Measurements from ENCODE around the gene CAST.
"Not testable (repeated sequence)": the region's sequence is repeated elsewhere in the genome, so short reads cannot be mapped to it uniquely, and the experiment has no call there.

Gene CAST

GRCh38 chr5:96714951-96715451 lies 52.8 kb downstream of the CAST start:
- DNase-seq (ENCODE audit: low spot score) = no peak

- DNase-seq (ENCODE audit: low spot score) = no peak
Observed at GRCh38 chr5:96716007-96716406, 53.8 kb downstream of the CAST start.

- DNase-seq (ENCODE audit: low spot score) = no peak
Observed at GRCh38 chr5:96716716-96717115, 54.5 kb downstream of the CAST start.

- no peak for DNase-seq (ENCODE audit: low spot score)
Observed at GRCh38 chr5:96717874-96718273, 55.7 kb downstream of the CAST start.

GRCh38 chr5:96718635-96719077 lies 56.5 kb downstream of the CAST start:
- no peak for DNase-seq (ENCODE audit: low spot score)

- no peak for DNase-seq (ENCODE audit: low spot score)
Observed at GRCh38 chr5:96720408-96720807, 58.2 kb downstream of the CAST start.

GRCh38 chr5:96721351-96721977 lies 59.3 kb downstream of the CAST start:
- DNase-seq (ENCODE audit: low spot score) = no peak

GRCh38 chr5:96725257-96725656 lies 63.1 kb downstream of the CAST start:
- no peak for DNase-seq (ENCODE audit: low spot score)

GRCh38 chr5:96726802-96727201 lies 64.6 kb downstream of the CAST start:
- DNase-seq (ENCODE audit: low spot score) = no peak

GRCh38 chr5:96729156-96729555 lies 67.0 kb downstream of the CAST start:
- no peak for DNase-seq (ENCODE audit: low spot score)

GRCh38 chr5:96730586-96730985 lies 68.4 kb downstream of the CAST start:
- DNase-seq (ENCODE audit: low spot score) = no peak

GRCh38 chr5:96733771-96734500 lies 71.8 kb downstream of the CAST start:
- DNase-seq (ENCODE audit: low spot score) = no peak

- DNase-seq (ENCODE audit: low spot score) = no peak
Observed at GRCh38 chr5:96734871-96735325, 72.7 kb downstream of the CAST start.

- DNase-seq (ENCODE audit: low spot score) = no peak
Observed at GRCh38 chr5:96736937-96737336, 74.8 kb downstream of the CAST start.

GRCh38 chr5:96741106-96741505 lies 78.9 kb downstream of the CAST start:
- DNase-seq (ENCODE audit: low spot score) = no peak

- no peak for DNase-seq (ENCODE audit: low spot score)
Observed at GRCh38 chr5:96741891-96742309, 79.7 kb downstream of the CAST start.

GRCh38 chr5:96742538-96742937 lies 80.4 kb downstream of the CAST start:
- no peak for DNase-seq (ENCODE audit: low spot score)

- no peak for DNase-seq (ENCODE audit: low spot score)
Observed at GRCh38 chr5:96743065-96743768, 81.0 kb downstream of the CAST start.

GRCh38 chr5:96743805-96744204 lies 81.6 kb downstream of the CAST start:
- no peak for DNase-seq (ENCODE audit: low spot score)

- not testable (repeated sequence) for DNase-seq (ENCODE audit: low spot score)
Observed at GRCh38 chr5:96744218-96744617, 82.0 kb downstream of the CAST start.

GRCh38 chr5:96745025-96745424 lies 82.8 kb downstream of the CAST start:
- DNase-seq (ENCODE audit: low spot score) = no peak

GRCh38 chr5:96745844-96746531 lies 83.8 kb downstream of the CAST start:
- DNase-seq (ENCODE audit: low spot score) = no peak

Measured in putamen (tissue), 1 donor.